Fibroblast of lung (primary cell): ENCODE results near the gene SMTN.

Experiments used
- EZH2 ChIP-seq: IDR thresholded peaks from 2 replicates; pipeline ENCODE4 v1.5.1; 2012; ENCODE audit warnings: low read length, control low read depth, mild to moderate bottlenecking; ENCODE audit errors: missing control alignments
- TF ChIP-seq, protein P1 (sequence below), 2 donors: IDR thresholded peaks in 1 of 2; conservative IDR thresholded peaks in 1 of 2; 1 replicate in 1 of 2; 2 replicates in 1 of 2; pipeline ENCODE4 v1.5.1; 2011 to 2012; ENCODE audit warnings: low read length in 2 of 2, control low read depth in 1 of 2, inconsistent platforms in 1 of 2, low read depth in 1 of 2, mild to moderate bottlenecking in 1 of 2

DNA sequence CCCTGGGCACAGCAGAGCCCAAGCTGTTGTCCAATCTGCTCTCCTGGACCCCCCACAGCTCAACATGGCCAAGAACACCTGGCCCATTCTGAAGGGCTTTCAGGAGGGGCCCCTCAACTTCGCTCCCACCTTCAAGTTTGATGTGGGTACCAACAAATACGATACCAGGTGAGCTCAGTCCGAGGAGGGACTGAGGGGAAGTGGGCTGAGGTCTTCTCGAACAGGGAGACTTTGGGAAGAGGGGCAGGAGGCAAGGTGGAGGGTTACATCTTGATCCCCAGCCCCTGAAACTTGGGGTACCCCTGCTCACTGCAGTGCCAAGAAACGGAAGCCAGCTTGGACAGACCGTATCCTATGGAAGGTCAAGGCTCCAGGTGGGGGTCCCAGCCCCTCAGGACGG, 47.0 kb downstream of the SMTN start:
- TF ChIP-seq, protein P1, sequence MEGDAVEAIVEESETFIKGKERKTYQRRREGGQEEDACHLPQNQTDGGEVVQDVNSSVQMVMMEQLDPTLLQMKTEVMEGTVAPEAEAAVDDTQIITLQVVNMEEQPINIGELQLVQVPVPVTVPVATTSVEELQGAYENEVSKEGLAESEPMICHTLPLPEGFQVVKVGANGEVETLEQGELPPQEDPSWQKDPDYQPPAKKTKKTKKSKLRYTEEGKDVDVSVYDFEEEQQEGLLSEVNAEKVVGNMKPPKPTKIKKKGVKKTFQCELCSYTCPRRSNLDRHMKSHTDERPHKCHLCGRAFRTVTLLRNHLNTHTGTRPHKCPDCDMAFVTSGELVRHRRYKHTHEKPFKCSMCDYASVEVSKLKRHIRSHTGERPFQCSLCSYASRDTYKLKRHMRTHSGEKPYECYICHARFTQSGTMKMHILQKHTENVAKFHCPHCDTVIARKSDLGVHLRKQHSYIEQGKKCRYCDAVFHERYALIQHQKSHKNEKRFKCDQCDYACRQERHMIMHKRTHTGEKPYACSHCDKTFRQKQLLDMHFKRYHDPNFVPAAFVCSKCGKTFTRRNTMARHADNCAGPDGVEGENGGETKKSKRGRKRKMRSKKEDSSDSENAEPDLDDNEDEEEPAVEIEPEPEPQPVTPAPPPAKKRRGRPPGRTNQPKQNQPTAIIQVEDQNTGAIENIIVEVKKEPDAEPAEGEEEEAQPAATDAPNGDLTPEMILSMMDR (conservative IDR thresholded peaks at IDR 0.05 in 1 of 2, IDR thresholded peaks at IDR 0.05 in 1 of 2; ENCODE audit: low read depth in 1 of 2, low read length in 2 of 2): no peak
- TF ChIP-seq EZH2: no peak
